GM23338 (cell line): ENCODE data around the gene CNTNAP4.

Source experiments
- CREB1 ChIP-seq: fragments of 250-450 bp; sonication (Bioruptor Pico); IDR thresholded peaks from 2 replicates; pipeline ENCODE4 v1.5.0; 2020; ENCODE audit warnings: low read depth, mild to moderate bottlenecking, moderate library complexity
- EZH2 ChIP-seq: fragments of 200-600 bp; sonication (generic); IDR thresholded peaks from one replicate; pipeline ENCODE4 v1.8.0; 2017; ENCODE audit warnings: antibody characterized with exemption, mild to moderate bottlenecking, low read depth; ENCODE audit not compliant: unreplicated experiment
- EZH2phosphoT487 ChIP-seq: fragments of 200-600 bp; sonication (generic); IDR thresholded peaks from one replicate; pipeline ENCODE4 v1.8.1; 2018; ENCODE audit warnings: antibody characterized with exemption; ENCODE audit not compliant: unreplicated experiment
- POLR2AphosphoS5 ChIP-seq: IDR thresholded peaks from 2 replicates; pipeline ENCODE4 v1.6.1; 2016; ENCODE audit warnings: antibody characterized with exemption, low read depth
- STAT1 ChIP-seq: IDR thresholded peaks from one replicate; pipeline ENCODE4 v1.6.1; 2016; ENCODE audit warnings: antibody characterized with exemption; ENCODE audit not compliant: unreplicated experiment
- ZNF114 ChIP-seq: fragments of 250-450 bp; sonication (Bioruptor Pico); IDR thresholded peaks from 2 replicates; pipeline ENCODE4 v1.5.0; 2020; ENCODE audit warnings: mild to moderate bottlenecking, moderate library complexity
- ZNF331 ChIP-seq: fragments of 250-450 bp; sonication (Bioruptor Pico); IDR thresholded peaks from 2 replicates; pipeline ENCODE4 v1.5.0; 2020; ENCODE audit warnings: low read depth, mild to moderate bottlenecking, moderate library complexity
- TF ChIP-seq, protein P1 (sequence below): IDR thresholded peaks from 2 replicates; pipeline ENCODE4 v1.6.1; 2016; ENCODE audit warnings: antibody characterized with exemption
- TF ChIP-seq, protein P2 (sequence below), 2 experiments: fragments of 200-600 bp in 1 of 2; sonication (generic) in 1 of 2; conservative IDR thresholded peaks; 2 replicates each; pipeline versions ENCODE4 v1.5.1 to v1.6.1; 2016 to 2017; ENCODE audit warnings: antibody characterized with exemption in 2 of 2, low read depth in 2 of 2, mild to moderate bottlenecking in 2 of 2, moderate library complexity in 1 of 2
- TF ChIP-seq, protein P3 (sequence below): IDR thresholded peaks from one replicate; pipeline ENCODE4 v1.6.1; 2018; ENCODE audit warnings: antibody characterized with exemption; ENCODE audit not compliant: unreplicated experiment

DNA sequence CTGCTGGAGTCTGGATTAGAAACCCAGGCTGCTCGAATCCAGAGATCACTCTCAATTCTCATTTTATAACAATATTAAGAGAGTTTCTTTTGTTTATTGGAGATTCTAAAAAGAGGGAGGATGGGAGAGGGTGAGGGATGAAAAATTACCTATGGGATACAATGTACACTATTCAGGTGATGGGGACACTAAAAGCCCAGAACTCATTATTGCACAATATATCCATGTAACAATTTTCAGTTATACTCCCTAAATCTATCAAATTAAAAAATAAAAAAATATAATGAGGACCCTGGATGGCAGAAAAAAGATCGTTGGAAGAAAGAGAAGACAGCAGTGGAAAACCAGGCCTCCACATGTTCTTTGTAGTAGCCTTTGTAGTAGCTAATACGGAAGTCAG is 100.8 kb downstream of the CNTNAP4 start:
- TF ChIP-seq, protein P1, sequence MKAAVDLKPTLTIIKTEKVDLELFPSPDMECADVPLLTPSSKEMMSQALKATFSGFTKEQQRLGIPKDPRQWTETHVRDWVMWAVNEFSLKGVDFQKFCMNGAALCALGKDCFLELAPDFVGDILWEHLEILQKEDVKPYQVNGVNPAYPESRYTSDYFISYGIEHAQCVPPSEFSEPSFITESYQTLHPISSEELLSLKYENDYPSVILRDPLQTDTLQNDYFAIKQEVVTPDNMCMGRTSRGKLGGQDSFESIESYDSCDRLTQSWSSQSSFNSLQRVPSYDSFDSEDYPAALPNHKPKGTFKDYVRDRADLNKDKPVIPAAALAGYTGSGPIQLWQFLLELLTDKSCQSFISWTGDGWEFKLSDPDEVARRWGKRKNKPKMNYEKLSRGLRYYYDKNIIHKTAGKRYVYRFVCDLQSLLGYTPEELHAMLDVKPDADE: no peak
- TF ChIP-seq, protein P2, sequence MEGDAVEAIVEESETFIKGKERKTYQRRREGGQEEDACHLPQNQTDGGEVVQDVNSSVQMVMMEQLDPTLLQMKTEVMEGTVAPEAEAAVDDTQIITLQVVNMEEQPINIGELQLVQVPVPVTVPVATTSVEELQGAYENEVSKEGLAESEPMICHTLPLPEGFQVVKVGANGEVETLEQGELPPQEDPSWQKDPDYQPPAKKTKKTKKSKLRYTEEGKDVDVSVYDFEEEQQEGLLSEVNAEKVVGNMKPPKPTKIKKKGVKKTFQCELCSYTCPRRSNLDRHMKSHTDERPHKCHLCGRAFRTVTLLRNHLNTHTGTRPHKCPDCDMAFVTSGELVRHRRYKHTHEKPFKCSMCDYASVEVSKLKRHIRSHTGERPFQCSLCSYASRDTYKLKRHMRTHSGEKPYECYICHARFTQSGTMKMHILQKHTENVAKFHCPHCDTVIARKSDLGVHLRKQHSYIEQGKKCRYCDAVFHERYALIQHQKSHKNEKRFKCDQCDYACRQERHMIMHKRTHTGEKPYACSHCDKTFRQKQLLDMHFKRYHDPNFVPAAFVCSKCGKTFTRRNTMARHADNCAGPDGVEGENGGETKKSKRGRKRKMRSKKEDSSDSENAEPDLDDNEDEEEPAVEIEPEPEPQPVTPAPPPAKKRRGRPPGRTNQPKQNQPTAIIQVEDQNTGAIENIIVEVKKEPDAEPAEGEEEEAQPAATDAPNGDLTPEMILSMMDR (conservative IDR thresholded peaks at IDR 0.05; ENCODE audit: low read depth in 2 of 2): no peak
- TF ChIP-seq POLR2AphosphoS5 (no peak), EZH2phosphoT487 (no peak), ZNF331 (CRISPR knock-in tag) (no peak), STAT1 (no peak), ZNF114 (CRISPR knock-in tag) (no peak), EZH2 (no peak), CREB1 (CRISPR knock-in tag) (no peak)
- TF ChIP-seq, protein P3, sequence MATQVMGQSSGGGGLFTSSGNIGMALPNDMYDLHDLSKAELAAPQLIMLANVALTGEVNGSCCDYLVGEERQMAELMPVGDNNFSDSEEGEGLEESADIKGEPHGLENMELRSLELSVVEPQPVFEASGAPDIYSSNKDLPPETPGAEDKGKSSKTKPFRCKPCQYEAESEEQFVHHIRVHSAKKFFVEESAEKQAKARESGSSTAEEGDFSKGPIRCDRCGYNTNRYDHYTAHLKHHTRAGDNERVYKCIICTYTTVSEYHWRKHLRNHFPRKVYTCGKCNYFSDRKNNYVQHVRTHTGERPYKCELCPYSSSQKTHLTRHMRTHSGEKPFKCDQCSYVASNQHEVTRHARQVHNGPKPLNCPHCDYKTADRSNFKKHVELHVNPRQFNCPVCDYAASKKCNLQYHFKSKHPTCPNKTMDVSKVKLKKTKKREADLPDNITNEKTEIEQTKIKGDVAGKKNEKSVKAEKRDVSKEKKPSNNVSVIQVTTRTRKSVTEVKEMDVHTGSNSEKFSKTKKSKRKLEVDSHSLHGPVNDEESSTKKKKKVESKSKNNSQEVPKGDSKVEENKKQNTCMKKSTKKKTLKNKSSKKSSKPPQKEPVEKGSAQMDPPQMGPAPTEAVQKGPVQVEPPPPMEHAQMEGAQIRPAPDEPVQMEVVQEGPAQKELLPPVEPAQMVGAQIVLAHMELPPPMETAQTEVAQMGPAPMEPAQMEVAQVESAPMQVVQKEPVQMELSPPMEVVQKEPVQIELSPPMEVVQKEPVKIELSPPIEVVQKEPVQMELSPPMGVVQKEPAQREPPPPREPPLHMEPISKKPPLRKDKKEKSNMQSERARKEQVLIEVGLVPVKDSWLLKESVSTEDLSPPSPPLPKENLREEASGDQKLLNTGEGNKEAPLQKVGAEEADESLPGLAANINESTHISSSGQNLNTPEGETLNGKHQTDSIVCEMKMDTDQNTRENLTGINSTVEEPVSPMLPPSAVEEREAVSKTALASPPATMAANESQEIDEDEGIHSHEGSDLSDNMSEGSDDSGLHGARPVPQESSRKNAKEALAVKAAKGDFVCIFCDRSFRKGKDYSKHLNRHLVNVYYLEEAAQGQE: no peak
